GM12892 (cell line): Measurements from ENCODE around the gene PTX4.
"Not testable (repeated sequence)": the region's sequence is repeated elsewhere in the genome, so short reads cannot be mapped to it uniquely, and the experiment has no call there.

Experiments used
- DNase-seq: peaks from one replicate; pipeline ENCODE4 v3.0.0; 2011; ENCODE audit not compliant: insufficient read length
- FAIRE-seq: peaks from 2 replicates; lab custom pipeline; 2011; peaks lifted over from hg19 to GRCh38; lab: Jason Lieb, UNC
- POLR2A ChIP-seq: IDR thresholded peaks from 2 replicates; pipeline ENCODE4 v1.6.1; 2011; ENCODE audit warnings: low read depth, low read length, control low read depth
- POLR2AphosphoS5 ChIP-seq: IDR thresholded peaks from 2 replicates; pipeline ENCODE4 v1.6.1; 2011; ENCODE audit warnings: low read depth, low read length, control low read depth
- TAF1 ChIP-seq: IDR thresholded peaks from 2 replicates; pipeline ENCODE4 v1.6.1; 2011; ENCODE audit warnings: low read depth, mild to moderate bottlenecking, control low read depth, low read length, borderline replicate concordance

Gene PTX4

DNA sequence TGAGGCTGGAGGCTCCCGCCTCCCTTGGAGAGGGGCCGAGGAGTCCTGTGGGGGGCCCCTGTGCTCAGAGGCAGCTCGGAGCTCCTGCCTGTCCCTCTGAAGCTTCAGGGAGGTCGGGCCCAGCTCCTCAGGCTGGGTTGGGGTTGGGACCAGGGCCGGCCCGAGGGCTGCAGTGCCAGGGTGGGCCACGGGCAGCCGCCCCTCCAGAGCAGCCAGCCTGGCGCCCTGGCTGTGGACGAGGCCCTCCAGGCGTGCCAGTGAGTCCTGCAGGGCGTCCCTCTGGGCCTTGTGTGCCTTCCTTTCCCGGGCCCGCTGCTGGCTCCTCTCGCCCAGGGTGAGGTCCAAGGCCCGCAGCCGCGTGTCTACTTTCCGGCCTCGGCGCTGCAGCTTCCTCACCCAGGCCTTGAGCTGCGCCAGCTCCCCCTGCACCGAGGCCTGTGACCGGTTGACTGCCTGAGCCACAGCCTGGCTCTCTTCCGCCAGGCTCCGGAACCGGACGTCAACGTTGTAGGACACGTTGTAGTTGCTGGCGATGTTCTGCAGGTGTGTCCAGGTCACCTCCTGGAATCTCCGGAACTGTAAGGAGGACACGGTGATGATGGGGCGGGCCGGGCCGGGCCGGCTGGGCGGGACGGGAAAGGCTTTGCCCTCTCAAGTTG, 1.2 kb downstream of the PTX4 start:
- no peak for TF ChIP-seq POLR2AphosphoS5
- no peak for TF ChIP-seq POLR2A
- no peak for TF ChIP-seq TAF1
- no peak for FAIRE-seq

DNA sequence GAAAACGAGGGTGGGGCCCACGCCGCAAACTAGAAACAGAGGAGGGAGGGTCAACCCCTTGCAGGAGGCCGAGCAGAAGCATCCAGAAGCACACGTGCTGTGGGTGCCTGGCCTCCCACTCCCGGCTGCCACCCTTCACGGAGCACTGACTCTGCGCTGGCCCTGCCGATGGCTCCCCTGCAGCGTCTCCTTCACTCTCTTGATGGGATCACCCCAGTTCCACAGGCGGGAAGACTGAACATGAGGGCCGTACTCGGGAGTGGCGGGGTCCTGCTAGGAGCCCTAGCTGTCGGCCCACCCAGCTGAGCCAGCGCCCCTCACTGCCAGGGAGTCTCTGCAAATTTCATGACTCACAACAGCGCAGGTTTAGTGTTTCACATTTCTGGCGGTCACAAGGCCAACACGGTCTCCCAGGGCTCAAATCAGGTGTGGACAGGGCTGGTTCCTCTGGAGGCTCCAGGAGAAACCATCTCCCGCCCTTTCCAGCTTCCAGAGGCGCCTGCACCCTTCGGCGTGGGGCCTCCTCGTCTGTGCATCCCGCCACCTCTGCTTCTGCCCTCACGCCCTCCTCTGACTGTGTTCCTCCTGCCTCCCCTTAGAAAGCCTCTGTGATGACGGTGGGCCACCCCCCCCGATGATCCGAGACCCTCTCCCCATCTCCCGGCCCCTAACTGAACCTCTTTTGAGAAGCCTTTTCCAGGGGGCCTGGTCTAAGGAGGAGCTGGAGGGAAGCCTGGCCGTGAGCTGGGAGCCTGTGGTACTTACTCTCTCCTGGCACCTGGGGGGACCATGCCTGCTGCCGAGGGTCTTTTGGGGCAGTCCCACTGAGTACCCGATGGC, 2.0 kb downstream of the PTX4 start:
- DNase-seq (no peak), FAIRE-seq (no peak)
- TF ChIP-seq TAF1 (no peak), POLR2AphosphoS5 (no peak), POLR2A (no peak)

More for the DNA sequence above, 1.2 kb downstream of the PTX4 start:
- no peak for DNase-seq

DNA sequence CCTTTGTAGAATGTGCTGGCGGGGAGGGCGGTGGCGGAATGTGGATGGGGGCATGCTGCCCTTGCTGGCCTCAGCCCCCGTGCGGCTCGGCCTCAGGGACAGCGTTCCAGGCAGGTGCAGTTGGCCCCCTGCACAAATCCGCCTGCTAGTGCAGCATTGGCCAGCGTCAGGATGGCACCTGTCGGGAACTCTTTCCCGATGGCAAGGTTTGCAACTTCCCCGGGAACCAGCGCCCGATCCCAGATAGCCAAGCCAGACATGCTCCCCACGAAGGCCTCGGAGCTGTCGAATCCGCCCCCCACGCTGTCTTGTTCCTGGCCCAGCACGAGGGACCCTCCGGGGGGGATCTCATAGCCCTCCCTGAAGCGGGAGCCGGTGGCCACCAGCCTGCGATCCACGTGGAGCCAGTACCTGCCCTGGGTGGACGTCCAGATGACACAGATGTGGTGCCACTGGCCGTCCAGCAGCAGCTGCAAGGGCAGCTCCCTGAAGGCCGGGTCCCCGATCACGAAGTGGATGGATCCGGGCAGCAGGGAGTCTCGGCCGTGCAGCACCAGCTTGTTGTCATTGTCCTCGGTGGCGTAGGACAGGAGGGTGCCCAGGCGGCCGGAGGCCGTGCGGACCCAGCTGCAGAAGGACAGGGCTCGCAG, 2.8 kb downstream of the PTX4 start:
- DNase-seq = no peak
- TF ChIP-seq POLR2A (no peak), TAF1 (no peak), POLR2AphosphoS5 (no peak)
- no peak for FAIRE-seq

DNA sequence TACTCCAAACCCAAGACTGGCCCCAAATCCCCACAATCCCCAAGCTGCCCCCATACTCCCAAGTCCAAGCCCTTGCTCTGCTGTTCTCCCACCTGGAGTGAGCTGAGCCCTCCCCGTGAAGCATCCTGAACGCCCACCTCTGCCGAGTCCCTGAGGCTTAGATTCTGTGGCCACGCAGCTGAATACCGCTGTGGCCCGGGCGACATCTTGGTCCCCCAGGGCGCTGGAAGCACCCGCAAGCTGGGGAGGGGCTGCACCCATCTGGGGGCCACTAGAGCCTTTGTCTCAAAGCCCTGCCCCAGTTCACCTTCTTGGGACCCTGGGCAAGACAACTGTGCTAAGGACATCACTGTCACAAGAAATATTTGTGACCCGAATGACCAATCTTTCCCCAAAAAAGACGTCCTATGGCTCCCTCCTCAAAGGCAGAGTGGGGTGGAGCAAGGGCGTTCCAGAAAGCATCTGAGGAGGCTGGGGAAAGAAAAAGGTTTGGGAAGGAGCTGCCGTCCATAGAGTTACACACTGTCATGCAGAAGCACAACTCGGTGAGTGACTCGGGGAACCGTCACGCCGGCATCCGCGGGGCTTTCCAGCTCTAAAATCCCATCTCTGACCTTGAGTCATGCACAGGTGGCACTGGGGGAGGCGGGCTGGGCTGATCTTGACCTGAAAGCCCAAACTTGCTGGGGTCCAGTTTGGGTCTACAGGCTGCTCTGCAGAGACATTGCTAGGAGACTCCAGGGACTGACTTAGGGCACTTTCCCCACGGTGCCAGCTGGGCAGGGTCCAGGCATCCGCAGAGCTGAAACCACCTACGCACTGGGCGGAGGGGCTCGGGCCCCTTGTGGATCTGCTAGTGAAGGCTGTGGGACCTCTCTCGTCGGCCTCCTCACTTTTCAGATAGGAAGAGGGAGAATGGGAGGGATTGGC, 6.6 kb downstream of the PTX4 start:
- TF ChIP-seq TAF1 (no peak), POLR2AphosphoS5 (no peak), POLR2A (no peak)
- FAIRE-seq (peak; percentile 24), DNase-seq (no peak)

DNA sequence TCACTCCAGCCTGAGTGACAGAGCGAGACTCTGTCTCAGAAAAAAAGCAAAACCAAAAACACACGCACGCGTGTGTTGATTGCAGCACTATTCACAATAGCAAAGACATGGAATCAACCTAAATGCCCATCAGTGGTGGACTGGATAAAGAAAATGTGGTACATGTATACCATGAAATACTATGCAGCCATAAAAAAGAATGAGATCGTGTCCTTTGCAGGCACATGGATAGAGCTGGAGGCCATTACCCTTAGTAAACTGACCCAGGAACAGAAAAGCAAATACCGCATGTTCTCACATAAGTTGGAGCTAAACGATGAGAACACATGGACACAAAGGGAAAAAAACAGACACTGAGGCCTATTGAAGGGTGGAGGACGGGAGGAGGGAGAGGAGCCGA, 9.8 kb downstream of the PTX4 start:
- not testable (repeated sequence) for DNase-seq, FAIRE-seq

DNA sequence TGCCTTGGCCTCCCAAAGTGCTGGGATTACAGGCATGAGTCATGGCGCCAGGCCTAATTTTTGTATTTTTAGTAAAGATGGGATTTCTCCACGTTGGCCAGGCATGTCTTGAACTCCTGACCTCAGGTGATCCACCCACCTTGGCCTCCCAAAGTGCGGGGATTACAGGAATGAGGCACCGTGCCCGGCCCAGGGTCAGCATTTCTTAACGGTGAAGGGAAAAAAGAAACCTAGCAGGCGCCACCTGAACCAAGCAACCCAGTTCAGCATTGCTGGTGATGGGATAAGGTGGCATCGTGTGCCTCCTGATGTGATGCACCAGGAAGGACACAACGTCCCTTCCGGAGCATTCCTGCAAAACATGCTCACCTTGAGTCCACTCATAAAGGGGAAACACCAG, 11.7 kb downstream of the PTX4 start:
- no peak for TF ChIP-seq POLR2AphosphoS5
- no peak for TF ChIP-seq POLR2A
- no peak for TF ChIP-seq TAF1
- no peak for FAIRE-seq
- DNase-seq = no peak

DNA sequence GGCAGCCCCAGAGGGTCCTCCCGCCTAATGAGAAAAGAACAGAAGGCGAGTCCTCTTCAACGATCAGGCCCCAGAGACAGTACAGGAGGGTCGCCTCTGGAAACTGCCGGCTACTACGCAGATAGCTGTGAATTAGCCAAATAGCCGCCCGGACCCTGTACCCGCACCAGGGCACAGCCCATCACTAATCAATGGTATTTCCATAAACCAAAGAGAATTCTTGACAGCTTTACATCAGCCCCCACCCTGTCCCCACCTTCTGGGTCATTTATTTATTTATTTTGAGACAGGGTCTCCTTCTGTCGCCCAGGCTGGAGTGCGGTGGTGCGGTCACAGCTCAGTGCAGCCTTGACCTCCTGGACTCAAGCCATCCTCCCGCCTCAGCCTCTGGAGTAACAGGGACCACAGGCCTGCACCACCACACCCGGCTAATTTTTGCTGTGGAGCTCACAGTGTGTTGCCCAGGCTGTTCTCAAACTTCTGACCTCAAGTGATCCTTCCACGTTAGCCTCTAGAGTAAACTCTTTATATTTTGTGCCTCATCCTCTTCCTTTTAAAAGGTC, 13.1 kb downstream of the PTX4 start:
- TF ChIP-seq POLR2AphosphoS5 = no peak
- no peak for TF ChIP-seq POLR2A
- no peak for TF ChIP-seq TAF1
- FAIRE-seq (no peak), DNase-seq (no peak)

DNA sequence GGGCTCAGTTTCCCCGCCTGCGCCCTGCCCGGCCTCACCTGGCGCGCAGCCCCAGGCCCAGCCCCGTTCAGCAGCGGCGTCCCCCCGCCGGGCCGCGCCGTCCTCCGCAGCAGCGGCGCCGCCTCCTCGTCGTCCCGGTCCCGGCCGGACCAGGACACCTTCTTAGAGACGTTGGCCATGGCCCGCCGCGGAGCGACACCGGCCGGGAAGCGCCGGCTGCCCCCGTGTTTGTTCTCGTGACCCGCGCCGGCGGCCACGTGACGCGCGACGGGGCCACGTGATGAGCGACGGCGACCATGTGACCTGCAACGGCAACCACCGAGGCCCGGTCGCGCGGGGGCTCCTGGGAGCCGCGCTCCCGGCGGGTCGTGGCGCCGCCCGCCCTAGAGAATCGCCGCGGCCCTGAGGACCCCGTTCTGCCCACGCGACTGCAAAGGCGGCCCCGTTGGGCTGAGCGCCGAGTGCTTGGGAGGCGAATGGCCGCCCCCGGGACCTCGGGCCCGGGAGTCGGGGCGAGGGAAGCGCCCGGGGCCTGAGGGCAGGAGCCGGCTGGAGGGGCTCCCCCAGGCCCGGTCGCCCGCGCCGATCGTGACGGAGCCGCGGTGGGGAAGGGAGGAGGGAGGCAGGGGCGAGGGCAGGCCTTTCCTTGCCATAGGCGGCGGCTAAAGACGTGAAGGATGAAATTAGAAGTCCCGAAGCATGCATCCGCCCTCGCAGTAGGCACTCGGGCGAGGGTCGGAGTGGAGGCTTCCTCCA, 13.8 kb downstream of the PTX4 start, which contains the start of gene CLCN7:
Gene CLCN7 (minus strand): TSS at position 233 of the 756 bp plus-strand sequence. CDS start 54 bp downstream, at position 179.
- FAIRE-seq = peak; percentile 99
- peak; percentile 90 for TF ChIP-seq POLR2A
- TF ChIP-seq POLR2AphosphoS5 = peak; percentile 74; the same call in 1 of the 2 replicates
- peak; percentile 66 for TF ChIP-seq TAF1

DNA sequence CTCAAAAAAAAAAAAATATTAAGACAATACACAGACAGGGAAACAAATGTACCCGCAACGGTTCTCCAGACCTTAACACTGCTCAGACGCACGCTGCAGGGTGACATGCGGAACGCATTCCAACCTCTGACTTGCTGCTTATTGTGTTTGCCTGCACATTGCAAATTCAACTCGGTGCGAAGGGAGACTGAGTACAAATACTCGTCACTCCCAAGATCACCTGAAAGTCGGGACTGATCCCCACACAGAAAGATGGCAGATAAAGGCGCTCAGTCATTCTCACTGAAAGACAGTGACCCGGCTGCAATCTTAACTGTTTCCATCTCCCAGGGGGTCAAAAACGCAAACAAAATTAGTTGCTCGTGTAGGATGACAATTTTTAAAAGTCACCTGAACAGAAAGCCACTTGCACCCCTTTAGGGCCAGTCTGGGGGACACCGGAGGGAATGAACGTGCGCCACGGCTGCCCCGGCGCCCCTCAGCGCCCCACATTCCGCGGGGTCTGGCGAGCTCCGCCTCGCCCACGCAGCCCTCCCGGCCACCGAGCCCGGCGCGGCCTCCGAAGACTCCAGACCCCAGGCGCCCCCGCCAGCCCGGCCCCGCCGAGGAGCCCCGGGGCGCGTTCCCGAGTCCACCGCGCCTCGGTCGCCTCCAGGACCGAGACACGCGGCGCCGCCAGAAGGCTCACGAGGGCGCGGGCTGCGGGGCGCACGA, 14.5 kb downstream of the PTX4 start:
- FAIRE-seq = no peak
- DNase-seq = no peak
- no peak for TF ChIP-seq TAF1
- no peak for TF ChIP-seq POLR2AphosphoS5
- TF ChIP-seq POLR2A = no peak

More for the DNA sequence above, 13.8 kb downstream of the PTX4 start, which contains the start of gene CLCN7:
- peak; percentile 99 for DNase-seq

DNA sequence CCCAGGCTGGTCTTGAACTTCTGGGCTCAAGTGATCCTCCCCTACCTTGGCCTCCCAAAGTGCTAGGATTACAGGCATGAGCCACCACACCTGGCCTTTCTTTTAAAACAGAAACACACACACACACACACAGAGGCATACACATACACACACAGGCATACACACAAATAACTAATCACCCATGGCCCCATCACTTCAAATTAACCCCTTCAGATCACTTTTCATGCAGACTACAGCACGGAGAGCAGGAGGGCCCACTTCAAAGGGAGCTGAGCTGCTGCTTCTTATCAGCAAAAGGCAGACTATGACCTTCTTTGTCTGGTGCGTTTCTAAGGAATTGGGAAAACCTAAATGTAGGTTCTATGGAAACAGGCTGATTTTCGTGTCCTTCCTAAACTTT, 15.8 kb downstream of the PTX4 start:
- DNase-seq = no peak
- TF ChIP-seq TAF1 (no peak), POLR2AphosphoS5 (no peak), POLR2A (no peak)
- no peak for FAIRE-seq
